Keratinocyte (primary cell): ENCODE data around the gene MMP2. TPM values are rescaled to one million over a fixed set of nuclear protein-coding genes. Genes with fewer than 3 reads are reported as not detected.

Source experiments
- DNase-seq: peaks from one replicate; pipeline ENCODE4 v3.0.0-alpha.2; 2011; ENCODE audit warnings: low read depth, missing footprints, low spot score
- FAIRE-seq: peaks from 2 replicates; lab custom pipeline; 2011; peaks lifted over from hg19 to GRCh38; lab: Jason Lieb, UNC
- H2AFZ ChIP-seq: 2 replicates; pipeline ENCODE4 v1.6.0; 2012; ENCODE audit warnings: low read length, control low read depth, inconsistent platforms; ENCODE audit not compliant: control insufficient read depth
- H3K27ac ChIP-seq: 2 replicates; pipeline ENCODE4 v1.5.1; 2011; ENCODE audit warnings: low read length; ENCODE audit not compliant: control insufficient read depth, insufficient read depth
- H3K27me3 ChIP-seq: 3 replicates; pipeline ENCODE4 v1.6.0; 2011; ENCODE audit warnings: low read length; ENCODE audit not compliant: control insufficient read depth, insufficient read depth; ENCODE audit errors: extremely low read depth
- H3K36me3 ChIP-seq, 2 experiments: 2 replicates in 1 of 2; 3 replicates in 1 of 2; pipeline ENCODE4 v1.5.1; 2011; ENCODE audit warnings: low read length in 2 of 2, mild to moderate bottlenecking in 1 of 2; ENCODE audit not compliant: control insufficient read depth in 2 of 2, insufficient read depth in 2 of 2; ENCODE audit errors: extremely low read depth in 1 of 2
- H3K4me1 ChIP-seq: 3 replicates; pipeline ENCODE4 v1.5.1; 2011; ENCODE audit warnings: low read length; ENCODE audit not compliant: control insufficient read depth, insufficient read depth; ENCODE audit errors: extremely low read depth
- H3K4me2 ChIP-seq: 3 replicates; pipeline ENCODE4 v1.6.0; 2011; ENCODE audit warnings: low read depth, low read length; ENCODE audit not compliant: control insufficient read depth, insufficient read depth; ENCODE audit errors: extremely low read depth
- H3K4me3 ChIP-seq, 3 experiments: fragments of 200-600 bp in 1 of 3; sonication (generic) in 1 of 3; 2 replicates in 2 of 3; 3 replicates in 1 of 3; pipeline ENCODE4 v1.5.1; 2011 to 2016; ENCODE audit warnings: low read length in 3 of 3, mild to moderate bottlenecking in 3 of 3, control low read depth in 2 of 3, inconsistent platforms in 1 of 3, low read depth in 1 of 3, mixed read lengths in 1 of 3, mixed run types in 1 of 3, moderate library complexity in 1 of 3; ENCODE audit not compliant: control insufficient read depth in 2 of 3, insufficient read depth in 2 of 3; ENCODE audit errors: extremely low read depth in 1 of 3
- H3K79me2 ChIP-seq: 2 replicates; pipeline ENCODE4 v1.6.0; 2012; ENCODE audit warnings: low read length; ENCODE audit not compliant: control insufficient read depth, insufficient read depth
- H3K9ac ChIP-seq: 3 replicates; pipeline ENCODE4 v1.6.0; 2011; ENCODE audit warnings: low read length; ENCODE audit not compliant: control insufficient read depth, insufficient read depth; ENCODE audit errors: extremely low read depth
- H3K9me1 ChIP-seq: 3 replicates; pipeline ENCODE4 v1.6.0; 2011; ENCODE audit warnings: low read length; ENCODE audit not compliant: control insufficient read depth, insufficient read depth; ENCODE audit errors: extremely low read depth
- H3K9me3 ChIP-seq: 2 replicates; pipeline ENCODE4 v1.5.1; 2012; ENCODE audit warnings: low read depth, low read length; ENCODE audit not compliant: control insufficient read depth
- H4K20me1 ChIP-seq: 3 replicates; pipeline ENCODE4 v1.6.0; 2011; ENCODE audit warnings: low read length; ENCODE audit not compliant: control insufficient read depth, insufficient read depth; ENCODE audit errors: extremely low read depth
- CTCF ChIP-seq, 3 experiments: IDR thresholded peaks in 1 of 3; conservative IDR thresholded peaks in 1 of 3; optimal IDR thresholded peaks in 1 of 3; 2 replicates in 2 of 3; 3 replicates in 1 of 3; pipeline versions ENCODE3 to v1.5.1; 2011; ENCODE audit warnings: low read length in 3 of 3, mild to moderate bottlenecking in 3 of 3, moderate library complexity in 2 of 3, control low read depth in 1 of 3, inconsistent platforms in 1 of 3; ENCODE audit not compliant: insufficient read depth in 2 of 3; ENCODE audit errors: extremely low read depth in 1 of 3
- EZH2 ChIP-seq: IDR thresholded peaks from one replicate; pipeline ENCODE4 v1.6.1; 2012; ENCODE audit warnings: inconsistent platforms, mild to moderate bottlenecking, low read length, moderate library complexity
- dilution Hi-C: fragments of 300-500 bp; cut with MboI; formaldehyde crosslinking; loops from one replicate; pipeline ENCODE4 v1.7.0; 2020; ENCODE audit warnings: low sequenced_read_pairs; ENCODE audit not compliant: extremely low pct_ligation_motif_present
- polyA plus RNA-seq, 5 experiments: library from polyadenylated mRNA; depleted of rRNA in 3 of 5; stranded (reverse) in 3 of 5; stranded (forward) in 1 of 5; unstranded in 1 of 5; fragments of >200 nt; gene quantifications; 1 replicate in 1 of 5; 2 replicates in 3 of 5; 3 replicates in 1 of 5; pipeline versions ENCODE4 v1.2.1 to v1.2.3, GENCODE V29; 2011 to 2012; ENCODE audit warnings: missing spikeins in 2 of 5, low read depth in 1 of 5, low replicate concordance in 1 of 5

MMP2 gene
- polyA plus RNA-seq, 1 donor (not counting 4 experiments of a cell fraction or from before 2014, with no cell fraction given) = 59.2 TPM

GRCh38 chr16:55495616-55496289, 16.8 kb downstream of the MMP2 start:
- Histone ChIP-seq H4K20me1 (no peaks in the 10 kb centered on the region), H3K4me2 (peak overlapping the region; percentile 45), H3K27me3 (no peaks in the 10 kb centered on the region), H3K27ac (peak overlapping the region; percentile 77), H3K9me1 (no peaks in the 10 kb centered on the region), H3K4me1 (peaks cover 61% of the 10 kb centered on the region), H3K79me2 (no peaks in the 10 kb centered on the region), H3K9me3 (no peaks in the 10 kb centered on the region), H3K36me3 (no peaks in the 10 kb centered on the region), H3K4me3 (peak overlapping the region in 1 of 3 experiments; percentile 18), H2AFZ (peak overlapping the region; percentile 85), H3K9ac (peak overlapping the region; percentile 38)
- peak; percentile 55 for DNase-seq
- TF ChIP-seq CTCF (optimal IDR thresholded peaks at IDR 0.05 in 1 of 3, IDR thresholded peaks at IDR 0.05 in 1 of 3, conservative IDR thresholded peaks at IDR 0.05 in 1 of 3; ENCODE audit: extremely low read depth in 1 of 3, insufficient read depth in 2 of 3, low read length in 3 of 3) = no peak
- no peak for TF ChIP-seq EZH2
- dilution Hi-C loops = no loop called here
- peak; percentile 100 for FAIRE-seq

- TF ChIP-seq EZH2 (no peak), CTCF (optimal IDR thresholded peaks at IDR 0.05 in 1 of 3, IDR thresholded peaks at IDR 0.05 in 1 of 3, conservative IDR thresholded peaks at IDR 0.05 in 1 of 3; ENCODE audit: extremely low read depth in 1 of 3, insufficient read depth in 2 of 3, low read length in 3 of 3) (no peak)
- H3K27ac ChIP-seq = peak overlapping the region; percentile 50
- H4K20me1 ChIP-seq = no peaks in the 10 kb centered on the region
- H3K4me3 ChIP-seq = no peak overlapping the region
- FAIRE-seq (peak; percentile 78), DNase-seq (no peak)
- dilution Hi-C loops = no loop called here
- peaks cover 68% of the 10 kb centered on the region for H3K4me1 ChIP-seq
- no peaks in the 10 kb centered on the region for H3K9me3 ChIP-seq
- no peak overlapping the region for H2AFZ ChIP-seq
- peak overlapping the region; percentile 36 for H3K4me2 ChIP-seq
- no peaks in the 10 kb centered on the region for H3K79me2 ChIP-seq
- H3K9ac ChIP-seq = no peak overlapping the region
- no peaks in the 10 kb centered on the region for H3K9me1 ChIP-seq
- no peaks in the 10 kb centered on the region for H3K36me3 ChIP-seq
- H3K27me3 ChIP-seq = no peaks in the 10 kb centered on the region
Measured at GRCh38 chr16:55496509-55497145, 17.6 kb downstream of the MMP2 start.
